Sciatic nerve (tissue), 2 donors: ENCODE measurements around the gene TIMP3. TPM values are rescaled to one million over a fixed set of nuclear protein-coding genes. Genes with fewer than 3 reads are reported as not detected.
"Not testable (repeated sequence)": the region's sequence is repeated elsewhere in the genome, so short reads cannot be mapped to it uniquely, and the experiment has no call there.

Experiments used
- ATAC-seq: fragments of 200-7000 bp; cut with Tn5 transposase; one replicate; pipeline ENCODE4 v1.9.1; 2020; ENCODE audit warnings: mild to moderate bottlenecking, moderate library complexity
- DNase-seq: peaks from one replicate; pipeline ENCODE4 v3.0.0-alpha.2; 2020; ENCODE audit warnings: low spot score
- intact Hi-C: fragments of 100-400 bp; cut with DNase I; formaldehyde crosslinking; loops from one replicate; pipeline ENCODE4 v1.14.2; 2022
- total RNA-seq: library from RNA; stranded (reverse); fragmentation: NEBNext Ultra II Directional; extraction: Animal tissue kit (Norgen Biotek cat#: 25700); gene quantifications from one replicate; pipeline ENCODE4 v1.2.1, GENCODE V29; 2021
- donor health status: DM: no; HTN: no; CAD: no.
- donor health status: DM: no; HTN: no; CAD: no.

Gene TIMP3
- total RNA-seq = 560 TPM

- intact Hi-C loops = loop anchor here (5.0 kb wide), 1 partner anchor 186 kb away; no protein-coding TSS in a partner anchor
- peak; percentile 91 for ATAC-seq
- peak; percentile 95 for DNase-seq
Observed at GRCh38 chr22:32801537-32802236, at the start of gene TIMP3. TSS of gene TIMP3 (plus strand) at chr22:32801705. CDS start at chr22:32802002, 297 bp downstream.

GRCh38 chr22:32752326-32752725, 49.2 kb upstream of the TIMP3 start:
- DNase-seq (no peak), ATAC-seq (no peak)
- intact Hi-C loops = no loop called here

GRCh38 chr22:32752816-32753520, 48.5 kb upstream of the TIMP3 start:
- ATAC-seq = peak; percentile 69
- intact Hi-C loops = no loop called here
- DNase-seq = no peak

- intact Hi-C loops = no loop called here
- DNase-seq (no peak), ATAC-seq (peak; percentile 35)
Observed at GRCh38 chr22:32753591-32753990, 47.9 kb upstream of the TIMP3 start.

GRCh38 chr22:32754413-32755041, 47.0 kb upstream of the TIMP3 start:
- intact Hi-C loops = no loop called here
- peak; percentile 72 for ATAC-seq
- DNase-seq = no peak

- intact Hi-C loops, DNase-seq, ATAC-seq: not testable (repeated sequence)
Observed at GRCh38 chr22:32757086-32757762, 44.3 kb upstream of the TIMP3 start.

- no peak for ATAC-seq
Observed at GRCh38 chr22:32758866-32759385, 42.6 kb upstream of the TIMP3 start.

GRCh38 chr22:32760396-32760795, 41.1 kb upstream of the TIMP3 start:
- intact Hi-C loops = no loop called here
- DNase-seq = no peak
- no peak for ATAC-seq

More at GRCh38 chr22:32758866-32759385, 42.6 kb upstream of the TIMP3 start:
- no peak for DNase-seq
- intact Hi-C loops = no loop called here

GRCh38 chr22:32760815-32761214, 40.7 kb upstream of the TIMP3 start:
- ATAC-seq (peak; percentile 34), DNase-seq (no peak)
- intact Hi-C loops = no loop called here

GRCh38 chr22:32761251-32761903, 40.1 kb upstream of the TIMP3 start:
- intact Hi-C loops = no loop called here
- no peak for DNase-seq
- peak; percentile 59 for ATAC-seq

- DNase-seq (peak; percentile 85), ATAC-seq (peak; percentile 88)
- intact Hi-C loops = no loop called here
Observed at GRCh38 chr22:32764330-32765131, 37.0 kb upstream of the TIMP3 start.

GRCh38 chr22:32765132-32765618, 36.3 kb upstream of the TIMP3 start:
- DNase-seq (no peak), ATAC-seq (no peak)
- intact Hi-C loops = no loop called here

GRCh38 chr22:32771756-32772155, 29.7 kb upstream of the TIMP3 start:
- no peak for DNase-seq
- ATAC-seq = peak; percentile 44
- intact Hi-C loops = no loop called here

- intact Hi-C loops = no loop called here
- DNase-seq (no peak), ATAC-seq (no peak)
Observed at GRCh38 chr22:32775957-32776356, 25.5 kb upstream of the TIMP3 start.

GRCh38 chr22:32776397-32776796, 25.1 kb upstream of the TIMP3 start:
- intact Hi-C loops = no loop called here
- ATAC-seq (no peak), DNase-seq (no peak)

- DNase-seq (no peak), ATAC-seq (peak; percentile 70)
- intact Hi-C loops = no loop called here
Observed at GRCh38 chr22:32776802-32777201, 24.7 kb upstream of the TIMP3 start.

GRCh38 chr22:32777987-32778386, 23.5 kb upstream of the TIMP3 start:
- DNase-seq = no peak
- intact Hi-C loops = no loop called here
- no peak for ATAC-seq
